ENCODE results near the gene ARFGEF3. TPM values are rescaled to one million over a fixed set of nuclear protein-coding genes. Genes with fewer than 3 reads are reported as not detected.

The ARFGEF3 gene
- total and polyA plus RNA-seq, 4 donors: 0.06 to 0.33 (median 0.16) TPM

- no peak for TF ChIP-seq MAX (IDR thresholded peaks at IDR 0.05)
- no peak for TF ChIP-seq EGR1 (IDR thresholded peaks at IDR 0.05; ENCODE audit: low read depth in 2 of 2)
- no peak for TF ChIP-seq RXRA (IDR thresholded peaks at IDR 0.05)
- TF ChIP-seq HNF4G (IDR thresholded peaks at IDR 0.05): no peak
- TF ChIP-seq GABPA (IDR thresholded peaks at IDR 0.05 in 1 of 2, conservative IDR thresholded peaks at IDR 0.05 in 1 of 2): no peak
- no peak for TF ChIP-seq ZBTB33 (IDR thresholded peaks at IDR 0.05)
- no peak for TF ChIP-seq REST (IDR thresholded peaks at IDR 0.05)
- peaks cover 3 to 11% (median 3%) of the 10 kb centered on the region in 4 donors for H3K4me1 ChIP-seq (ENCODE audit: control insufficient read depth in 4 of 4, insufficient read depth in 4 of 4, low read length in 3 of 4)
- 87% methylated on average over 7 of the region's 7 CpGs for WGBS
- H3K36me3 ChIP-seq (ENCODE audit: control insufficient read depth in 4 of 4, insufficient read depth in 3 of 4, low read depth in 1 of 4, low read length in 3 of 4): no peaks in the 10 kb centered on the region
- H3K27me3 ChIP-seq (ENCODE audit: control insufficient read depth in 4 of 4, insufficient read depth in 4 of 4, low read length in 3 of 4): no peaks in the 10 kb centered on the region
- H3K4me3 ChIP-seq (ENCODE audit: low read depth in 1 of 3, low read length in 3 of 3): no peak overlapping the region
- no peak overlapping the region for H3K9ac ChIP-seq (ENCODE audit: low read depth in 1 of 2, low read length in 2 of 2)
- no peak overlapping the region for H3K27ac ChIP-seq (ENCODE audit: low read depth in 1 of 2, low read length in 2 of 2)
- no peaks in the 10 kb centered on the region for H3K9me3 ChIP-seq (ENCODE audit: control insufficient read depth in 4 of 4, low read length in 3 of 4)
- no peak for DNase-seq (ENCODE audit: low spot score)
These were observed 132.0 kb downstream of the ARFGEF3 start for GRCh38 chr6:138293428-138294395.

GRCh38 chr6:138296381-138296780, 134.6 kb downstream of the ARFGEF3 start:
- H3K4me1 ChIP-seq (ENCODE audit: control insufficient read depth in 4 of 4, insufficient read depth in 4 of 4, low read length in 3 of 4): no peaks in the 10 kb centered on the region
- DNase-seq (ENCODE audit: low spot score): no peak
- H3K36me3 ChIP-seq (ENCODE audit: control insufficient read depth in 4 of 4, insufficient read depth in 3 of 4, low read depth in 1 of 4, low read length in 3 of 4): no peaks in the 10 kb centered on the region
- H3K9ac ChIP-seq (ENCODE audit: low read depth in 1 of 2, low read length in 2 of 2): no peak overlapping the region
- no peaks in the 10 kb centered on the region for H3K9me3 ChIP-seq (ENCODE audit: control insufficient read depth in 4 of 4, low read length in 3 of 4)
- H3K4me3 ChIP-seq (ENCODE audit: low read depth in 1 of 3, low read length in 3 of 3): no peak overlapping the region
- 97% methylated on average over 9 of the region's 9 CpGs for WGBS
- TF ChIP-seq JUND (IDR thresholded peaks at IDR 0.05) (no peak), HNF4G (IDR thresholded peaks at IDR 0.05) (no peak), MAX (IDR thresholded peaks at IDR 0.05) (no peak), ATF3 (IDR thresholded peaks at IDR 0.05) (no peak)
- no peak overlapping the region for H3K27ac ChIP-seq (ENCODE audit: low read depth in 1 of 2, low read length in 2 of 2)
- no peaks in the 10 kb centered on the region for H3K27me3 ChIP-seq (ENCODE audit: control insufficient read depth in 4 of 4, insufficient read depth in 4 of 4, low read length in 3 of 4)
